Natural killer cell (primary cell): ENCODE results near the gene EDARADD. TPM values are rescaled to one million over a fixed set of nuclear protein-coding genes. Genes with fewer than 3 reads are reported as not detected.

Experiments
- ATAC-seq, 3 donors: fragments of 150-1000 bp in 2 of 3; fragments of 200-7000 bp in 1 of 3; cut with Tn5 transposase; 1 replicate in 1 of 3; 2 replicates in 2 of 3; pipeline ENCODE4 v1.10.0; 2021; ENCODE audit warnings: mild to moderate bottlenecking in 2 of 3, moderate library complexity in 2 of 3
- DNase-seq, 2 donors: peaks; one replicate each; pipeline versions ENCODE4 v3.0.0 to v3.0.0-alpha.2; 2013 to 2021; ENCODE audit warnings: mixed read lengths in 1 of 2
- H3K27ac ChIP-seq: one replicate; pipeline ENCODE4 v1.5.1; 2013; ENCODE audit warnings: mild to moderate bottlenecking, low read length
- H3K27me3 ChIP-seq: one replicate; pipeline ENCODE4 v1.6.1; 2013; ENCODE audit warnings: low read length; ENCODE audit not compliant: control insufficient read depth, insufficient read depth
- H3K36me3 ChIP-seq: one replicate; pipeline ENCODE4 v1.6.1; 2013; ENCODE audit warnings: low read length; ENCODE audit not compliant: control insufficient read depth, insufficient read depth
- H3K4me1 ChIP-seq: one replicate; pipeline ENCODE4 v1.6.1; 2013; ENCODE audit warnings: low read length; ENCODE audit not compliant: control insufficient read depth, insufficient read depth
- H3K4me3 ChIP-seq: one replicate; pipeline ENCODE4 v1.5.1; 2013; ENCODE audit warnings: low read length
- H3K9me3 ChIP-seq: one replicate; pipeline ENCODE4 v1.6.1; 2013; ENCODE audit warnings: low read length; ENCODE audit not compliant: control insufficient read depth, insufficient read depth
- H3K27ac Mint-ChIP-seq, 2 donors: one replicate each; pipeline ENCODE4 v1.8.0; 2022; ENCODE audit warnings: mild to moderate bottlenecking in 2 of 2, mixed read lengths in 2 of 2, moderate library complexity in 1 of 2
- H3K27me3 Mint-ChIP-seq, 2 donors: one replicate each; pipeline ENCODE4 v1.8.0; 2022; ENCODE audit warnings: low read depth in 2 of 2, mixed read lengths in 2 of 2
- H3K36me3 Mint-ChIP-seq: one replicate; pipeline ENCODE4 v1.8.0; 2022; ENCODE audit warnings: mixed read lengths
- H3K4me1 Mint-ChIP-seq, 2 donors: one replicate each; pipeline ENCODE4 v1.8.0; 2022; ENCODE audit warnings: mixed read lengths in 2 of 2
- H3K4me3 Mint-ChIP-seq: one replicate; pipeline ENCODE4 v1.8.0; 2022; ENCODE audit warnings: mild to moderate bottlenecking, moderate library complexity, mixed read lengths
- H3K9me3 Mint-ChIP-seq, 2 donors: one replicate each; pipeline ENCODE4 v1.8.0; 2022; ENCODE audit warnings: mixed read lengths in 2 of 2
- WGBS: methylation state at CpG from one replicate; pipeline ENCODE4 v1.1.7; 2013; ENCODE audit warnings: missing lambda C conversion rate; ENCODE audit not compliant: insufficient coverage; 5-methylcytosine and 5-hydroxymethylcytosine counted together
- intact Hi-C: fragments of 100-400 bp; cut with micrococcal nuclease; formaldehyde crosslinking; loops from one replicate; pipeline ENCODE4 v1.14.2; 2022
- total RNA-seq, 4 donors: library from RNA; stranded (reverse); fragments of 120-200 nt in 1 of 4; gene quantifications; one replicate each; pipeline versions ENCODE4 v1.2.3 to v1.2.4, GENCODE V29; 2013 to 2022
- TF ChIP-seq, protein P1 (sequence below): fragments of 200-600 bp; IDR thresholded peaks from one replicate; pipeline ENCODE4 v1.8.0; 2022; ENCODE audit warnings: antibody characterized with exemption

Gene EDARADD
- total RNA-seq, 3 donors from 2014 or later (not counting 1 experiment from before 2014, with no cell fraction given), result 2.0 to 5.4 (median 2.6) TPM

DNA sequence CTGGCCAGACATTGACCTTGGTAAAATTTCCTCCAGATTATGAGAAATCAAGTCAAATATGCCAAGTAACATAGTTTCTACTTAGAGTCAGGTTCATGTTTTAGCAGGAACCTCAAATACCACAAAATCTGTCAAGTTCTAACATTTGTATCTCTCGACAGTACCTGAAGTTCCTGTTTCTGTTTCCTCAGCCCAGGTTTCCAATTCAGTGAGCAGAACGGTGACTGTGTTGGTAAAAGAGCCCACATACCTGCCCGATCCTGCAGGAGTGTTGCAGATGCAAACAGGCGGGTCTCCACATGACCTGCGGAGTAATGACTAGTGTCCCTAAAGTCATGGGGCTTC lies 71.8 kb downstream of the EDARADD start:
- TF ChIP-seq, protein P1, sequence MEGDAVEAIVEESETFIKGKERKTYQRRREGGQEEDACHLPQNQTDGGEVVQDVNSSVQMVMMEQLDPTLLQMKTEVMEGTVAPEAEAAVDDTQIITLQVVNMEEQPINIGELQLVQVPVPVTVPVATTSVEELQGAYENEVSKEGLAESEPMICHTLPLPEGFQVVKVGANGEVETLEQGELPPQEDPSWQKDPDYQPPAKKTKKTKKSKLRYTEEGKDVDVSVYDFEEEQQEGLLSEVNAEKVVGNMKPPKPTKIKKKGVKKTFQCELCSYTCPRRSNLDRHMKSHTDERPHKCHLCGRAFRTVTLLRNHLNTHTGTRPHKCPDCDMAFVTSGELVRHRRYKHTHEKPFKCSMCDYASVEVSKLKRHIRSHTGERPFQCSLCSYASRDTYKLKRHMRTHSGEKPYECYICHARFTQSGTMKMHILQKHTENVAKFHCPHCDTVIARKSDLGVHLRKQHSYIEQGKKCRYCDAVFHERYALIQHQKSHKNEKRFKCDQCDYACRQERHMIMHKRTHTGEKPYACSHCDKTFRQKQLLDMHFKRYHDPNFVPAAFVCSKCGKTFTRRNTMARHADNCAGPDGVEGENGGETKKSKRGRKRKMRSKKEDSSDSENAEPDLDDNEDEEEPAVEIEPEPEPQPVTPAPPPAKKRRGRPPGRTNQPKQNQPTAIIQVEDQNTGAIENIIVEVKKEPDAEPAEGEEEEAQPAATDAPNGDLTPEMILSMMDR, result no peak
- H3K4me1 Mint-ChIP-seq, result peaks cover 13 to 17% of the 10 kb centered on the region in 2 donors
- H3K27me3 ChIP-seq, result no peaks in the 10 kb centered on the region
- no peaks in the 10 kb centered on the region for H3K9me3 Mint-ChIP-seq
- H3K4me3 ChIP-seq, result no peak overlapping the region
- 29% methylated on average over 5 of the region's 5 CpGs for WGBS
- H3K27me3 Mint-ChIP-seq, result peaks cover 7 to 15% of the 10 kb centered on the region in 2 donors
- intact Hi-C loops, result no loop called here
- peak in 1 of 2 donors; percentile 45 for DNase-seq
- no peak overlapping the region for H3K27ac ChIP-seq
- ATAC-seq, result peak in 1 of 3 donors; percentile 41
- H3K36me3 ChIP-seq, result no peaks in the 10 kb centered on the region
- H3K4me3 Mint-ChIP-seq, result no peak overlapping the region
- peak overlapping the region in 1 of 2 donors; percentile 3 for H3K27ac Mint-ChIP-seq
- peaks cover 12% of the 10 kb centered on the region for H3K4me1 ChIP-seq
- no peaks in the 10 kb centered on the region for H3K36me3 Mint-ChIP-seq
- H3K9me3 ChIP-seq, result no peaks in the 10 kb centered on the region

DNA sequence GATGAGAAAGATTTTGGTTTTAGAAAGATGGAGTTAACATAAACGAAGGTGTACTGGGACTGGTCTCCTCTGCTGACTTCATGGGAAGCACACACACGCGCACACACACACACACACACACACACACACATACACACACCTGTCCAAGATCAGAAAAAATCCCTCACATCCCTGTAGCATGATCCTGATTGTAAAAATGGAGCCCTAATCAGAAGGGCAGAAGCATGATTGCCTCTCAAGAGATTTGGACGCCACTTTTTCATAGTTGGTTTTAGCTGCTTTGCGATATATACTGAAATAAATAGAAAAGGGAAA lies 73.2 kb downstream of the EDARADD start:
- intact Hi-C loops, result no loop called here

DNA sequence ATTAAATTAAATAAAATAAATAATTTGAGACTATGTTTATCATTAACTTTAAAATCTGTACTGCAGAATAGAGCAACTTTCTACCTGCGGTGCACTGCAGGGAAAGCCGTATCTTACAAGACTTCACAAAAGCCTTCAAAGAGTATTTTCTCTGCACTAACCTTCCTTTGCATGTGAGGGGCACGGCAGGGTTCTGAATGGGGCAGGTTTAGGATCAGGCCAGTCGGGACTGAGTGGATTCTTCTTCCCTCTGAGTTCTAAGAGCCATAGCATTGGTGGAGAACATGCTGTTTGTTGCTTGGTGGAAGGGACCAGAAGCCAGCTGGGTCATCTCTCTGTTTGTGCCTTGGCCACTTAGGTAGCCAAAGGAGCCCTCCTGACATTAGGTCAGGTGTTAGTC lies 74.5 kb downstream of the EDARADD start:
- no peaks in the 10 kb centered on the region for H3K9me3 ChIP-seq
- 91% methylated on average over 4 of the region's 4 CpGs for WGBS
- H3K36me3 Mint-ChIP-seq, result no peaks in the 10 kb centered on the region

More for the DNA sequence above, 73.2 kb downstream of the EDARADD start:
- Mint-ChIP-seq H3K4me1 (peaks cover 13 to 17% of the 10 kb centered on the region in 2 donors), H3K36me3 (no peaks in the 10 kb centered on the region), H3K27me3 (peaks cover 7 to 15% of the 10 kb centered on the region in 2 donors), H3K4me3 (no peak overlapping the region), H3K27ac (no peak overlapping the region), H3K9me3 (no peaks in the 10 kb centered on the region)
- H3K36me3 ChIP-seq, result no peaks in the 10 kb centered on the region
- H3K4me3 ChIP-seq, result no peak overlapping the region
- no peak for DNase-seq
- TF ChIP-seq, protein P1, result no peak
- H3K9me3 ChIP-seq, result no peaks in the 10 kb centered on the region
- WGBS, result 77% methylated on average over 4 of the region's 5 CpGs
- ATAC-seq, result no peak
- H3K27me3 ChIP-seq, result no peaks in the 10 kb centered on the region
- no peak overlapping the region for H3K27ac ChIP-seq
- peaks cover 12% of the 10 kb centered on the region for H3K4me1 ChIP-seq

DNA sequence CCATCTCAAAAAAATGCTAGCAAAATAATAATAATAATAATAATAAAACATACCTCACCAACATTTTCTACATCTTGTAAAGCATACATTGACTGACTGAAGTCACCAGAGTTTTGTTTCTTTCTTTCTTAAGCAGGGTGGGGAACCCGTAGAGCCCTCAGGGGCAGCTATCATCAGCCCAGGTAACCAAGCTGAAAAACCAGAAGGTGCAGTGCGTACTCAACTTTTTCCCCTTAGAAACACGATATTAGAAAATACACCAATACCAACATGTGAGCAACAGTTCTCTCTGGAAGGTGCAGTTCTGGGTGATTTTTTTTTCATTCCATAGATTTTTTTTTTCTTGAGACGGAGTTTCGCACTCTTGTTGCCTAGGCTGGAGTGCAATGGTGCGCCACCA lies 75.4 kb downstream of the EDARADD start:
- Mint-ChIP-seq H3K36me3 (no peaks in the 10 kb centered on the region), H3K27me3 (peaks cover 7 to 14% of the 10 kb centered on the region in 2 donors), H3K27ac (no peak overlapping the region), H3K9me3 (no peaks in the 10 kb centered on the region), H3K4me1 (peaks cover 13 to 17% of the 10 kb centered on the region in 2 donors), H3K4me3 (no peak overlapping the region)
- Histone ChIP-seq H3K4me3 (no peak overlapping the region), H3K27ac (no peak overlapping the region), H3K4me1 (peaks cover 12% of the 10 kb centered on the region), H3K27me3 (no peaks in the 10 kb centered on the region), H3K36me3 (no peaks in the 10 kb centered on the region), H3K9me3 (no peaks in the 10 kb centered on the region)
- ATAC-seq, result no peak
- intact Hi-C loops, result no loop called here
- no peak for DNase-seq
- TF ChIP-seq, protein P1, result no peak
- 95% methylated on average over 6 of the region's 6 CpGs for WGBS

More for the DNA sequence above, 74.5 kb downstream of the EDARADD start:
- Mint-ChIP-seq H3K4me3 (no peak overlapping the region), H3K27me3 (peaks cover 7 to 15% of the 10 kb centered on the region in 2 donors), H3K4me1 (peaks cover 13 to 17% of the 10 kb centered on the region in 2 donors), H3K27ac (no peak overlapping the region), H3K9me3 (no peaks in the 10 kb centered on the region)
- H3K27ac ChIP-seq, result no peak overlapping the region
- peaks cover 12% of the 10 kb centered on the region for H3K4me1 ChIP-seq
- intact Hi-C loops, result no loop called here
- TF ChIP-seq, protein P1, result no peak
- ATAC-seq (no peak), DNase-seq (no peak)
- H3K36me3 ChIP-seq, result no peaks in the 10 kb centered on the region
- no peaks in the 10 kb centered on the region for H3K27me3 ChIP-seq
- no peak overlapping the region for H3K4me3 ChIP-seq
